SK-N-SH (cell line): ENCODE results near the gene ZBTB4.

Experiments used
- EP300 ChIP-seq, 2 experiments: IDR thresholded peaks; 2 replicates each; pipeline versions ENCODE4 v1.4.0 to v1.6.1; 2012; ENCODE audit warnings: borderline replicate concordance in 1 of 2, low read depth in 1 of 2, low read length in 1 of 2
- RFX5 ChIP-seq: IDR thresholded peaks from 2 replicates; pipeline ENCODE4 v1.6.1; 2012; ENCODE audit warnings: mild to moderate bottlenecking, improper control_type of control experiment, low read length
- TF ChIP-seq, protein P1 (sequence below): fragments of 150-350 bp; IDR thresholded peaks from 2 replicates; pipeline ENCODE4 v1.6.1; 2017; ENCODE audit warnings: antibody characterized with exemption, low read length, low read depth, borderline replicate concordance
- TF ChIP-seq, protein P2 (sequence below): fragments of 200-600 bp; sonication (generic); IDR thresholded peaks from 2 replicates; pipeline ENCODE4 v1.6.1; 2017; ENCODE audit warnings: antibody characterized with exemption, mild to moderate bottlenecking, moderate library complexity

DNA sequence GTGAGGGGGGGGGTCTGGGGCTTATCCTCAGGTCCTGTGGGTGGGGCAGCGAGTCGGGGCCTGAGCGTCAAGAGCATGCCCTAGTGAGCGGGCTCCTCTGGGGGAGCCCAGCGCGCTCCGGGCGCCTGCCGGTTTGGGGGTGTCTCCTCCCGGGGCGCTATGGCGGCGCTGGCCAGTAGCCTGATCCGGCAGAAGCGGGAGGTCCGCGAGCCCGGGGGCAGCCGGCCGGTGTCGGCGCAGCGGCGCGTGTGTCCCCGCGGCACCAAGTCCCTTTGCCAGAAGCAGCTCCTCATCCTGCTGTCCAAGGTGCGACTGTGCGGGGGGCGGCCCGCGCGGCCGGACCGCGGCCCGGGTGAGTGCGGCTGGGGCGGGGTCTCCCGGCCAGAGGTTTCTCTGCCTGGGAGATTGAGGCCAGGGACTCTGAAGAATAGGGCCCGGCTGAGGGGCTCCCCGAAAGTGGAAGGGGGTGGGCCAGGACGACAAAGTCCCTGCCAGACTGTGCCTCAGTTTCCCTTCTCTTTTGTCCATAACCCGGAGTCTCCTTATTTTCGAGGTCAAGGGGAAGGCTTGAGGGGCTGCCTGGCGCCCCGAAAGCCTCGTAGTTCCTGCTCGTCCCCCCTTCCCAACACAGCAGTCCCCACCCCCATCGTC, 39.8 kb downstream of the ZBTB4 start, which contains the start of gene FGF11:
- TF ChIP-seq RFX5 (no peak), EP300 (IDR thresholded peaks at IDR 0.05; ENCODE audit: borderline replicate concordance in 1 of 2, low read depth in 1 of 2, low read length in 1 of 2) (no peak)
- TF ChIP-seq, protein P1, sequence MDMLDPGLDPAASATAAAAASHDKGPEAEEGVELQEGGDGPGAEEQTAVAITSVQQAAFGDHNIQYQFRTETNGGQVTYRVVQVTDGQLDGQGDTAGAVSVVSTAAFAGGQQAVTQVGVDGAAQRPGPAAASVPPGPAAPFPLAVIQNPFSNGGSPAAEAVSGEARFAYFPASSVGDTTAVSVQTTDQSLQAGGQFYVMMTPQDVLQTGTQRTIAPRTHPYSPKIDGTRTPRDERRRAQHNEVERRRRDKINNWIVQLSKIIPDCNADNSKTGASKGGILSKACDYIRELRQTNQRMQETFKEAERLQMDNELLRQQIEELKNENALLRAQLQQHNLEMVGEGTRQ: no peak
- TF ChIP-seq, protein P2, sequence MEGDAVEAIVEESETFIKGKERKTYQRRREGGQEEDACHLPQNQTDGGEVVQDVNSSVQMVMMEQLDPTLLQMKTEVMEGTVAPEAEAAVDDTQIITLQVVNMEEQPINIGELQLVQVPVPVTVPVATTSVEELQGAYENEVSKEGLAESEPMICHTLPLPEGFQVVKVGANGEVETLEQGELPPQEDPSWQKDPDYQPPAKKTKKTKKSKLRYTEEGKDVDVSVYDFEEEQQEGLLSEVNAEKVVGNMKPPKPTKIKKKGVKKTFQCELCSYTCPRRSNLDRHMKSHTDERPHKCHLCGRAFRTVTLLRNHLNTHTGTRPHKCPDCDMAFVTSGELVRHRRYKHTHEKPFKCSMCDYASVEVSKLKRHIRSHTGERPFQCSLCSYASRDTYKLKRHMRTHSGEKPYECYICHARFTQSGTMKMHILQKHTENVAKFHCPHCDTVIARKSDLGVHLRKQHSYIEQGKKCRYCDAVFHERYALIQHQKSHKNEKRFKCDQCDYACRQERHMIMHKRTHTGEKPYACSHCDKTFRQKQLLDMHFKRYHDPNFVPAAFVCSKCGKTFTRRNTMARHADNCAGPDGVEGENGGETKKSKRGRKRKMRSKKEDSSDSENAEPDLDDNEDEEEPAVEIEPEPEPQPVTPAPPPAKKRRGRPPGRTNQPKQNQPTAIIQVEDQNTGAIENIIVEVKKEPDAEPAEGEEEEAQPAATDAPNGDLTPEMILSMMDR: no peak
